IMR-90 (cell line): Measurements from ENCODE around the gene FBXW2. TPM values are rescaled to one million over a fixed set of nuclear protein-coding genes. Genes with fewer than 3 reads are reported as not detected.

Source experiments
- ATAC-seq: fragments of 200-7000 bp; cut with Tn5 transposase; 2 replicates; pipeline ENCODE4 v1.9.1; 2020; ENCODE audit warnings: low read depth, mild to moderate bottlenecking, moderate library complexity
- BruUV-seq: library from RNA; stranded (reverse); fragments of 400-500 nt; replicated peaks from 2 replicates; lab custom pipeline; 2021; lab: Mats Ljungman, UMichigan
- CTCF ChIA-PET: fragments of 300-600 bp; formaldehyde crosslinking; extraction: SDS; loops from one replicate; lab custom pipeline; 2021; ENCODE audit warnings: antibody characterized with exemption; lab: Yijun Ruan, JAX
- POLR2A ChIA-PET: fragments of 300-600 bp; sonication (Branson Sonifier 250); formaldehyde crosslinking; loops from one replicate; lab custom pipeline; 2022; ENCODE audit warnings: antibody characterized with exemption; ENCODE audit not compliant: unreplicated experiment; lab: Charles Lee
- DNase-seq: peaks from one replicate; pipeline ENCODE4 v3.0.0; 2013
- H2AFZ ChIP-seq: replicated peaks from 2 replicates; pipeline ENCODE3; 2013; ENCODE audit warnings: low read length, mild to moderate bottlenecking; ENCODE audit not compliant: poor library complexity
- H2AK5ac ChIP-seq: 2 replicates; pipeline ENCODE4 v1.6.1; 2013; ENCODE audit warnings: low read depth, low read length, inconsistent platforms
- H2AK9ac ChIP-seq: replicated peaks from 2 replicates; pipeline ENCODE3; 2013; ENCODE audit warnings: mild to moderate bottlenecking, low read depth, low read length, moderate library complexity; ENCODE audit not compliant: poor library complexity
- H2BK120ac ChIP-seq: 2 replicates; pipeline ENCODE4 v1.6.1; 2013; ENCODE audit warnings: low read depth, low read length, inconsistent platforms
- H2BK15ac ChIP-seq: 3 replicates; pipeline ENCODE4 v1.6.1; 2013; ENCODE audit warnings: low read depth, low read length, inconsistent platforms
- H2BK20ac ChIP-seq: 2 replicates; pipeline ENCODE4 v1.6.1; 2013; ENCODE audit warnings: low read depth, mild to moderate bottlenecking, inconsistent platforms, low read length, moderate library complexity
- H2BK5ac ChIP-seq: 2 replicates; pipeline ENCODE4 v1.6.1; 2013; ENCODE audit warnings: mild to moderate bottlenecking, low read depth, low read length, inconsistent platforms; ENCODE audit not compliant: poor library complexity, severe bottlenecking
- H3K14ac ChIP-seq: replicated peaks from 2 replicates; pipeline ENCODE4 v1.6.1; 2013; ENCODE audit warnings: low read depth, low read length, inconsistent platforms
- H3K18ac ChIP-seq: 2 replicates; pipeline ENCODE4 v1.6.1; 2013; ENCODE audit warnings: low read depth, low read length, control low read depth
- H3K23ac ChIP-seq: 2 replicates; pipeline ENCODE4 v1.6.1; 2013; ENCODE audit warnings: low read depth, low read length, inconsistent platforms
- H3K27ac ChIP-seq: 2 replicates; pipeline ENCODE4 v1.5.1; 2013; ENCODE audit warnings: mild to moderate bottlenecking, control low read depth, low read length; ENCODE audit not compliant: insufficient read depth
- H3K27me3 ChIP-seq: 2 replicates; pipeline ENCODE4 v1.6.1; 2013; ENCODE audit warnings: low read length; ENCODE audit not compliant: control insufficient read depth, insufficient read depth
- H3K36me3 ChIP-seq: 2 replicates; pipeline ENCODE4 v1.6.1; 2013; ENCODE audit warnings: low read length, mixed read lengths; ENCODE audit not compliant: control insufficient read depth, insufficient read depth
- H3K4ac ChIP-seq: 2 replicates; pipeline ENCODE4 v1.6.1; 2013; ENCODE audit warnings: low read depth, low read length, inconsistent platforms
- H3K4me1 ChIP-seq: 2 replicates; pipeline ENCODE4 v1.6.1; 2013; ENCODE audit warnings: low read length, mixed read lengths; ENCODE audit not compliant: control insufficient read depth, insufficient read depth
- H3K4me2 ChIP-seq: 2 replicates; pipeline ENCODE4 v1.6.1; 2013; ENCODE audit warnings: low read depth, mild to moderate bottlenecking, control low read depth, low read length, moderate library complexity
- H3K4me3 ChIP-seq: 2 replicates; pipeline ENCODE4 v1.5.1; 2013; ENCODE audit warnings: low read depth, mild to moderate bottlenecking, control low read depth, low read length, moderate library complexity; ENCODE audit not compliant: insufficient read depth
- H3K56ac ChIP-seq: 2 replicates; pipeline ENCODE4 v1.6.1; 2013; ENCODE audit warnings: low read length, inconsistent platforms; ENCODE audit not compliant: insufficient read depth; ENCODE audit errors: extremely low read depth
- H3K79me1 ChIP-seq, 2 experiments: 2 replicates each; pipeline ENCODE4 v1.6.1; 2013; ENCODE audit warnings: low read length in 2 of 2, inconsistent platforms in 1 of 2, low read depth in 1 of 2
- H3K9ac ChIP-seq: 2 replicates; pipeline ENCODE4 v1.6.1; 2013; ENCODE audit warnings: low read depth, low read length, control low read depth
- H3K9me1 ChIP-seq: 2 replicates; pipeline ENCODE4 v1.6.1; 2013; ENCODE audit warnings: low read length, inconsistent platforms; ENCODE audit not compliant: insufficient read depth
- H3K9me3 ChIP-seq: 2 replicates; pipeline ENCODE4 v1.6.1; 2013; ENCODE audit warnings: low read length; ENCODE audit not compliant: control insufficient read depth, insufficient read depth
- H4K20me1 ChIP-seq: 2 replicates; pipeline ENCODE4 v1.6.1; 2013; ENCODE audit warnings: low read length, inconsistent platforms; ENCODE audit not compliant: insufficient read depth
- H4K5ac ChIP-seq: 2 replicates; pipeline ENCODE4 v1.6.1; 2013; ENCODE audit warnings: mild to moderate bottlenecking, low read depth, low read length, control low read depth
- H4K8ac ChIP-seq, 2 experiments: 2 replicates each; pipeline ENCODE4 v1.6.1; 2013; ENCODE audit warnings: low read depth in 2 of 2, low read length in 2 of 2, control low read depth in 1 of 2, inconsistent platforms in 1 of 2
- H4K91ac ChIP-seq: 2 replicates; pipeline ENCODE4 v1.6.1; 2013; ENCODE audit warnings: low read depth, low read length, inconsistent platforms; ENCODE audit not compliant: insufficient read depth
- RCOR1 ChIP-seq: IDR thresholded peaks from 2 replicates; pipeline ENCODE4 v1.6.1; 2012; ENCODE audit warnings: mild to moderate bottlenecking, low read length, improper control_type of control experiment; ENCODE audit not compliant: insufficient replicate concordance
- WGBS, 2 experiments: methylation state at CpG; one replicate each; pipeline versions ENCODE4 v1.1.5 to v1.1.7; 2013; ENCODE audit warnings: missing lambda C conversion rate in 2 of 2; ENCODE audit not compliant: insufficient read length in 1 of 2; ENCODE audit errors: extremely low coverage in 2 of 2; 5-methylcytosine and 5-hydroxymethylcytosine counted together
- dilution Hi-C: fragments of 300-500 bp; cut with HindIII; formaldehyde crosslinking; loops from one replicate; pipeline ENCODE4 v1.14.3; 2018; ENCODE audit warnings: low sequenced_read_pairs; ENCODE audit not compliant: unreplicated experiment
- in situ Hi-C: fragments of 300-500 bp; cut with MboI; formaldehyde crosslinking; loops from 3 replicates; pipeline ENCODE4 v1.14.3; 2019; ENCODE audit warnings: low sequenced_read_pairs, inconsistent platforms, mixed read lengths
- intact Hi-C: fragments of 100-400 bp; cut with micrococcal nuclease; formaldehyde crosslinking; loops from 2 replicates; pipeline ENCODE4 v1.10.0; 2022
- polyA plus RNA-seq, 3 experiments: library from polyadenylated mRNA; depleted of rRNA; stranded (reverse); fragments of >200 nt; gene quantifications; 2 replicates each; pipeline ENCODE4 v1.2.3, GENCODE V29; 2012; ENCODE audit warnings: low replicate concordance in 1 of 3
- total RNA-seq: library from RNA; depleted of rRNA; stranded (reverse); fragments of >200 nt; gene quantifications from 2 replicates; pipeline ENCODE4 v1.2.3, GENCODE V29; 2012

Gene FBXW2
- total and polyA plus RNA-seq, 2 of the 4 experiments (the other 2 are of a cell fraction) = 27.1 to 43.5 TPM

GRCh38 chr9:120780367-120780766 lies 12.8 kb downstream of the FBXW2 start:
- Histone ChIP-seq H2AK5ac (no peak overlapping the region), H3K36me3 (peaks cover 13% of the 10 kb centered on the region), H3K9me1 (peaks cover 6% of the 10 kb centered on the region), H2BK5ac (no peak overlapping the region), H3K18ac (no peak overlapping the region), H2BK20ac (no peak overlapping the region), H2BK120ac (no peak overlapping the region), H3K9ac (no peak overlapping the region), H3K4ac (no peak overlapping the region), H4K8ac (no peak overlapping the region), H4K91ac (no peak overlapping the region), H3K4me2 (no peak overlapping the region), H3K23ac (no peak overlapping the region), H2AK9ac (no peak overlapping the region), H4K5ac (no peak overlapping the region), H3K27me3 (no peaks in the 10 kb centered on the region), H2BK15ac (no peak overlapping the region), H3K79me1 (peaks cover 40 to 47% of the 10 kb centered on the region in 2 experiments), H3K14ac (no peak overlapping the region), H3K4me1 (0 out of 2 replicates have a peak, but pooled peaks cover 1% of the 10 kb centered on the region), H3K56ac (no peak overlapping the region), H4K20me1 (peaks cover 5% of the 10 kb centered on the region; the same call in 1 of the 2 replicates), H2AFZ (no peak overlapping the region), H3K9me3 (no peaks in the 10 kb centered on the region), H3K27ac (no peak overlapping the region), H3K4me3 (no peak overlapping the region)
- no TSS peak for BruUV-seq
- dilution Hi-C loops = no loop called here
- no peak for TF ChIP-seq RCOR1
- no peak for DNase-seq
- POLR2A ChIA-PET = no interaction called here
- in situ Hi-C loops = no loop called here
- CTCF ChIA-PET = interaction anchor here (2.1 kb wide), 1 partner anchor 13 kb away, joined by 7 read pairs; no protein-coding TSS in a partner anchor
- ATAC-seq = no peak
- intact Hi-C loops = no loop called here
- no CpG with 5 or more reads among the region's 3 CpGs for WGBS, 2 experiments
